T1000 (cell line): ENCODE measurements around the gene TCERG1.

Source experiments
- DNase-seq: peaks from one replicate; lab custom pipeline; 2025; ENCODE audit warnings: mixed read lengths; lab: John Stamatoyannopoulos, UW

The TCERG1 gene

DNA sequence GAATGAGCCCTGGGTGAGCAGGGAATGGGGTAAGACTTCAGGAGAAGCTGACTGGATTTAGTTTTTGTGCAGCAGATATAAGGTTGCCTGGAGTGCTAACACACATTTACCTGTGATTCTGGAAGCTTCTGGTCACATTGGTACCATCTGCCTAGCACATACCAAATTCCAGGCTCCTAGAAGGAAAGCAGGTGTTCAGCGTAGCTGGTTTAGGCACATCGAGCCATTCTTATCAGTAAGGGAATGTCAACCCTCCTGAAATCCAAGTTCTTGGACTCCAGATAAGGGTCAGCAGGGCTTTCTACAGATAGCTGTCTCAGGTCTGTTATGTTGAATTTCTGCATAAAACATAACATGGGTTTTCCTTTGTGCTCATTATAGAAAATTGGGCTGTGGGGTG, 10.3 kb downstream of the TCERG1 start:
- DNase-seq, result no peak

DNA sequence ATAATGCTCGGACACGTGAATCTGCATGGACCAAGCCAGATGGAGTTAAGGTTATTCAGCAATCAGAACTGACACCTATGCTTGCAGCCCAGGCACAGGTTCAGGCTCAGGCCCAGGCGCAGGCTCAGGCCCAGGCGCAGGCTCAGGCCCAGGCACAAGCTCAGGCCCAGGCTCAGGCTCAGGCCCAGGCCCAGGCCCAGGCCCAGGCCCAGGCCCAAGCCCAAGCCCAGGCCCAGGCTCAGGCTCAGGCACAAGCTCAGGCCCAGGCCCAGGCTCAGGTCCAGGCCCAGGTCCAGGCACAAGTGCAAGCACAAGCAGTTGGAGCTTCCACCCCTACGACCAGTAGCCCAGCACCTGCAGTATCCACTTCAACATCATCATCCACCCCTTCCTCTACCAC, 11.8 kb downstream of the TCERG1 start:
- no peak for DNase-seq

DNA sequence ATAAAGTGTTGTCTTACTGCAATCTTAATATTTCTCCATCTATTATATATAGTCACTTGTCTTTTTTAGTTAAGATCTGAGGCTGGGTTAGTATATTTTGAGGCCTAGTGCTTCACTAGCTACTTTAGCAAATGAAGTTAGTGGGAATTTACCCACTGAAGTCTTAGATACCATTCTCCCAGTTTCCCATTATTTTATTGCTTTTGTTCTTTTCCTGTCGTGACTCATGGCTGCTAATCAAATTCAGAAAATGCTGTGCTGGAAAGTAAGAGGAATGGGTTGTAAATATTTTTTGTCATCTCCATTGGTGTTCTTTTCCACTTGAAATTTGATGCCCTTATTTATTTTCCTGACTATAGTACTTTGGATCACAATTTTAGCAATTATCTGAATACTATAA, 14.2 kb downstream of the TCERG1 start:
- no peak for DNase-seq

DNA sequence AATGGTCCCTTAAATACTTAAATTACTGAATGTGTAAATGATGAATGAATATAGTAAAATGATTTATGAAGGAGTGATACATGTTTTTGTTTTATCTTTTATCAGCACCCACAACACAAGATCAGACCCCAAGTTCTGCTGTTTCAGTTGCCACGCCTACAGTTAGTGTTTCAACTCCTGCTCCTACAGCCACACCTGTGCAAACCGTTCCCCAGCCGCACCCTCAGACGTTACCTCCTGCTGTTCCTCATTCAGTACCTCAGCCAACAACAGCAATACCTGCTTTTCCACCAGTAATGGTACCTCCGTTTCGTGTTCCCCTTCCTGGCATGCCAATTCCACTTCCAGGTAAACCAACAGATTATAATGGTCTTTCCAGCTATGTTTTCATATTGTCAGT, 16.3 kb downstream of the TCERG1 start:
- DNase-seq, result no peak

- no peak for DNase-seq
Observed at GRCh38 chr5:146466521-146467349, 19.6 kb downstream of the TCERG1 start.

- DNase-seq, result no peak
Observed at GRCh38 chr5:146467760-146468159, 20.6 kb downstream of the TCERG1 start.

GRCh38 chr5:146474065-146474464, 26.9 kb downstream of the TCERG1 start:
- DNase-seq, result no peak

GRCh38 chr5:146475190-146475780, 28.2 kb downstream of the TCERG1 start:
- DNase-seq, result no peak

DNA sequence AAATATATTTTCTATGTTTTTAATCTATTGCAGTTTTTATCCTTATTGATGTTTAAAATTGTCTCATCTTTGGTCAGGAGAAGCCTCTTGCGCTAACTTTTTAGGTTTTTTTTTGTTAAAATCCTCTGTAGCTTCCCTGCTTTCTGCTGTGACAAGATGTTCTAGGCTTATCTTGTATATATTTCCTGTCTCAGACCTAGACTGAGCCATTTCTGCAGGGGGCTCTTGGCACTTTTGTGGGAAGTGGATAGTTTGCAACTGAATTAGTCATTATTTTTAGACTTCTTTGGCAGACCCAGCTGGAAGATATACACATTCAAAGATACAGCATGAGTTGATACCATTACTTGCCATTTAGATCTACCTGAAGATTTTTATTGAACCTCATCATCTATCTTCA, 28.8 kb downstream of the TCERG1 start:
- DNase-seq, result no peak

DNA sequence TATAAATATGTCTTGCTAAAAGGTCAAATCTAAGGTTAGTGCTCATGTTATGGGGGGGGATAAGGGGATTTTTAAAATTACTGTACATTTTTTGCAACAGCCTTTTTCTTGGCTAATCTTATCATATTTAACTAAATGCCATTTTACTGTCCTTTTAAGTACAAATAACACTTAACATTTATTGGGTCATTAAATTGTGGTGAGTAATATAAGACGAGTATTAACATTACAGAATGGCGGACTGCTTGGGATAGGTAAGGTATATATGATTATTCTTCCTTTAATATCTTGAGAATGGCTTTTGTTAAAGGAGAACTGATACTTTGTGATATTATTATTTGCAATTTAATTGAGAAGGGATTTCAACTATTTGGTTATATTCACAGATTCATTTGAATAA, 35.6 kb downstream of the TCERG1 start:
- DNase-seq, result no peak

- no peak for DNase-seq
Observed at GRCh38 chr5:146484714-146485391, 37.7 kb downstream of the TCERG1 start.

DNA sequence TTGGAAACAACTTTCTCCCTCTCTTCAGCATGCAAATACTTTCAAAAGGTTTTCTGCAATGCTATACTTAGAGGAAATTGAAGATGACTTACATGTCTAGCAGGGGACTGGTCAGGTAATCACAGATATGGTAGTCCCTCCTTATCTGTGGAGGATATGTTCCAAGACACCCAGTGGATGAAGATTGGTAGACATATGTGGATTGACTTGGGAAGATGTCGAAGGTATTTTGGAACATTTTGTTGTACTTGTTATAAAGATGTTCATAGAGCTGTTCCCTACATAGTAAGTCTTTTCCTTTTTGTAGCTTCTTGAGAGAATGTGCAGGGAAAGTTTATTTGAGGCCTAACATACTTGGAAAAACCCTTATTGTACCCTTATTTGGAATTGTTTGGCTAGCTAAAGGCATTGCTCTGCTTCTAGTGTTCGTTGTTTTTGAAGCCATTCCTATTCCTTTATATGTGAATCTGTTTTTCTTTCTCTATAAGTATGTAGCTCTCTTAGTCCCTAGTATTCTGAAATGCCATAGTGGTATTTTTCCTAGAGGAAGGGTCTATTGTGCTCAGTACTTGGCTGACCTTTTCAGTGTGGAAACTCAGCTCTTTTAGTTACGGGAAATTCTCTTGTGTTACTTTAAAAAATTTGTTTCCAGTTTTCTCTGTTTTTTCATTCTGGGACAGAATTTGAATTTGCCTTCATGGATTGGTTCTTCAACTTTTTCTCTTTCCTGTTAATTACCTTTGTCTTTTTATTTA, 43.1 kb downstream of the TCERG1 start:
- no peak for DNase-seq

DNA sequence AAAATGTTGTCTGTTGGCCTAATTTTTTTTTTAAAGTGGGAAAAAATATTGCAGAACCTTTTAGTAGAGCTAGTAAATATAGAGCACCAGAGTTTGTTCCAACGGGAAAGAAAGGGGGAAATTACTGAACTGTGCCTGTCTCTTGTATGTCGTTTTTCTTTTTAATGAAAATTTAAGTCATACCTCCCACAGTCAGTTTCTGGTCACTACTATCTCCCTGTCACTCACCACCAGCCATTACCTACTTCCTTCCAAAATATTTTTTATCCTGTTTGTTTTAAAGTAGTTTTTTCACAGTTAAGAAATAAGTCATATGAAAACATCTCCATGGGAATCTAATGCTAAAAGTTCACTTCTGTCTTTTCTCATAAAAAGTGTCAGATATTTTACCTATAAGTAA, 47.5 kb downstream of the TCERG1 start:
- DNase-seq, result no peak

- DNase-seq, result no peak
Observed at GRCh38 chr5:146499680-146500079, 52.5 kb downstream of the TCERG1 start.

DNA sequence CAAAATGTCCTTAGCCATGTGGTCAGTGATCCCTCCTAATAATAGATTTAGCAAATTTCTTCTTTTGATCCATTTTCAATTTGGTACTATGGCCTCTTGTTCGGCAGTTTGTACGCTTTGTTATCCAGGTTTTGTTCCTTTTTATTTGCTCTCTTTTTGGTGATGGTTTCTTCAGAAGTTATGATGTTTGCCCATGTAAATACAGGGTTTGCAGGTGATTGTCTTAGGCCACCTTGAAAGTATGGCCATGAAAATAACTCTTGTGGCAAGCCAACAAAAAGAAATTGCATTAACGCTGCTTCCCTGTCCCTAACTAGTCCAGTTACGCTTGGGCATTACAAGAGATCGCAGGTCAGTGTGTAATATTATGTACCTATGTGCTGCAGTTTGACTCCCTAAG, 60.3 kb downstream of the TCERG1 start:
- no peak for DNase-seq

GRCh38 chr5:146510559-146511125, 63.5 kb downstream of the TCERG1 start:
- no peak for DNase-seq

DNA sequence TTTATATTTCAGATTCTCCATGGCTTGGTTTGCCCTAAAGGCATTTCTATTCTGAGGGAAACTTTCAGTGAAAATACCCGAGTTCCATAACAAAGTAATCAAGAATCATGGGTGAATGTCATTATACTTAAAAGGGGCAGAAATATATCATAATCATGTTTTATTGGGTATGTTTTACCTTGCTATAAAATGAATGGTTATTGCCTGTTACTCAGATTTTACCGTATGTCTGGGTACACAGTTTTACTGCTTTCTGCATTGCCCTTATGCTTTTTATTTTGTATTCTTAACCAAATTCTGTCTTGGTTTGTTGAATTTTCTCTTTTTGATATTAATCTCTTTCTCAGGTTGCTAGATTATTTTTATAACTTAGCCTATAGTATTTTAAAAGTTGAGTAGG, 66.3 kb downstream of the TCERG1 start:
- DNase-seq, result no peak

DNA sequence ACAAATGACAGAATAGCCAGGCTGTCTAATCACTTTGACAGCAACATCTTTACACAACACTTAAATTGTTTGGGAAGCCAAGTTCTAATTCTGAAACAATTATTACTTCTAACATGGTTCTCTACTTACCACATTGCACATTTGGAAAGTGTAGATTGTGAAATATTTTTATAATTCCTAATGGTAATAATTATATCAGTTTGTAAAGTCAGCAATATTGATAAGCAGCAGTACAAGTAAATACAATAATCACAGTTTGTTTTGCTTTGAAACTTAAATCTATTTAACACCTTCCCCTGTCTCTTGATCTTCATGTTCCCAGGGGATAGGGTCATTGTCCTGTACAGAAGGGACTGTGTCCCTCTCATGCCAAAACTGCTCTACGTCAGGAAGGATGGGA, 67.4 kb downstream of the TCERG1 start:
- no peak for DNase-seq

DNA sequence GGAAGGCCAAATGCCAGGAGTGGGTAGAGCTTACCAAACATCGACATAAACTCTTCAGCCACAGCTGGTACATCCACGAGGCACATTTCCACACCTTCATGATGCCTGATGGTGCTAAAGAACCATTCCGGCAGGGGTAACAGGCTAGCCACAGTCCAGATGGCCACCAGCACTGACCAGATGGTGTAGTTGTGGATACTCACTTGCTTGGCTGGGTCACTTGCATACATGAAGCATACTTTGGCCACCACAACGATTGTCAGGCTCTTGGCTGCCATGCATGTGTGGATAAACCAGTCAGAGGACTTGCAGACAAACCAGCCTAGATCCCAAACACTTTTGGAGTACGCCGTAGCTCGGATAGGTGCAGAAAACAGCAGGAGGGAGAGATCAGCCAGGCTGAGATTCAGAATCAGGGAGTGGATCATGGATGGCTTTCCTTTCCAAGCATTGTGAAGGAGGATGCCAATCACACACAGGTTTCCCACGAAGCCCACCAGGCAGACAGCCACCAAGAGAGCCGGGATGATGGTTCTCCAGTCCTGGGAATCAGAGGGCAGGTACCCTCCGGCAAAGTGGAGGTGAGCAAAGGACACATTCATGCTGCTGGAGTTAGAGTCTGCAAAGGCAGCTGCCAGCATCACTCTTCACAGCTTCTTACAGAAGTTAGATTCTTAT, 68.5 kb downstream of the TCERG1 start:
- no peak for DNase-seq

GRCh38 chr5:146516151-146516475, 69.0 kb downstream of the TCERG1 start, which contains the start of gene GPR151:
Gene GPR151, minus strand, starts transcription at chr5:146516190. Its CDS starts 77 bp downstream, at chr5:146516113.
- no peak for DNase-seq

DNA sequence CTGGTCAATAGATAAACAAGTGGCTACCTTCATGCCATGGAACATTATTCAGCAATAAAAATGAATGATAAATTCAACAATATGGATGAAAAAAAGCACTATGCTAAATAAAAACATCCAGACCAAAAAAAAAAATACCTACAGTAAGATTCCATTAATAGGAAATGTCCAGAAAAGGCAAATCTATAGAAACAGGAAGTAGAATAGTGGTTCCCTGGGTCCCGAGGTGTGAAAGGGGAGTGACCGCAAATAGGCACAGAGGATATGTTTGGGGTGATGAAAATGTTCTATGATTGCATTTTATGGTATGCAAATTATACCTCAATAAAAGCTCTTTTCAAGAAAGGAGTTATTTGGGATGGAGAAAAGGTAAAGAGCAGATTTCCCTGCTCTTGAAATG, 72.4 kb downstream of the TCERG1 start:
- DNase-seq, result no peak

DNA sequence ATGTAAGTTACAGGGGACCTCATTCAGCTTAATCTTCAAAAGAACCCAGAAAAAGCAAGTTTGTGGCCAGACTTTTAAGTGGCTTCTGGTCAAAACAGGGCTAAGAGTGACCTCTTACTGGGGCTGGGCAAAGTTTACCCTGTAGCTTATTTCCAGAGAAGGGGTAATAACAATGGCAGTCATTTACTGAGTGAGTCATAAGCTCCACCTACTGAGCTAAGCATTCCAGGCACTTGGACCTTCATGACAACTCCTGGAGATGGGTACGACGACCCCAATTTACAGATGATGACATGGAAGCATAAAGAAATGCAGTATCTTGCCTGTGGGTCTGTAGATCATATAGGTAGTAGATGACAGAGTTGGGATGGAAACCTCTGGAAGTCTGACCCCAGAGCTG, 73.6 kb downstream of the TCERG1 start:
- no peak for DNase-seq
